Stomach (tissue), 9 donors: ENCODE data around the gene LRTM2. TPM values are rescaled to one million over a fixed set of nuclear protein-coding genes. Genes with fewer than 3 reads are reported as not detected.

Experiments
- DNase-seq, 2 donors: peaks; one replicate each; pipeline versions ENCODE4 v3.0.0 to v3.0.0-alpha.2; 2013 to 2019
- H3K27ac ChIP-seq, 5 donors: fragments of 200-600 bp in 4 of 5; sonication (generic) in 4 of 5; one replicate each; pipeline ENCODE4 v1.5.1; 2013 to 2019; ENCODE audit warnings: mild to moderate bottlenecking in 1 of 5, moderate library complexity in 1 of 5
- H3K27me3 ChIP-seq, 3 donors: fragments of 200-600 bp; sonication (generic); one replicate each; pipeline ENCODE4 v1.5.1; 2017 to 2019; ENCODE audit warnings: mixed run types in 1 of 3
- H3K36me3 ChIP-seq, 4 donors: fragments of 200-600 bp; sonication (generic); 1 replicate in 3 of 4; 2 replicates in 1 of 4; pipeline ENCODE4 v1.5.1; 2016 to 2019
- H3K4me1 ChIP-seq, 4 donors: fragments of 200-600 bp; sonication (generic); one replicate each; pipeline ENCODE4 v1.5.1; 2016 to 2019
- H3K4me3 ChIP-seq, 4 donors: fragments of 200-600 bp; sonication (generic) in 3 of 4; one replicate each; pipeline ENCODE4 v1.5.1; 2016 to 2019; ENCODE audit warnings: mild to moderate bottlenecking in 1 of 4
- H3K9me3 ChIP-seq, 4 donors: fragments of 200-600 bp; sonication (generic); one replicate each; pipeline ENCODE4 v1.5.1; 2016 to 2019
- EP300 ChIP-seq: sonication (generic); formaldehyde crosslinking; IDR thresholded peaks from one replicate; pipeline ENCODE4 v1.6.1; 2017; ENCODE audit warnings: antibody characterized with exemption
- POLR2A ChIP-seq, 4 donors: fragments of 450-650 bp; IDR thresholded peaks; one replicate each; pipeline ENCODE4 v1.6.1; 2016; ENCODE audit warnings: antibody characterized with exemption in 4 of 4, control low read depth in 2 of 4, mild to moderate bottlenecking in 1 of 4, moderate library complexity in 1 of 4
- POLR2AphosphoS5 ChIP-seq, 3 donors: sonication (generic); formaldehyde crosslinking; IDR thresholded peaks; one replicate each; pipeline ENCODE4 v1.6.1; 2016; ENCODE audit warnings: antibody characterized with exemption in 3 of 3
- WGBS, 5 donors: extraction: QIAGEN DNeasy Blood & Tissue Kit in 3 of 5; methylation state at CpG; one replicate each; pipeline versions ENCODE4 v1.1.5 to v1.1.7; 2013 to 2018; 5-methylcytosine and 5-hydroxymethylcytosine counted together
- intact Hi-C: fragments of 100-400 bp; cut with DNase I; formaldehyde crosslinking; loops from one replicate; pipeline ENCODE4 v1.15.1; 2023; ENCODE audit warnings: low total_unique reads
- polyA plus RNA-seq, 3 donors: library from polyadenylated mRNA; stranded (reverse); fragments of 200-250 nt; gene quantifications; one replicate each; pipeline ENCODE4 v1.2.3, GENCODE V29; 2013
- total RNA-seq, 5 donors: library from RNA; depleted of rRNA; stranded (reverse); fragments of >200 nt; gene quantifications; one replicate each; pipeline versions ENCODE4 v1.1.0 to v1.2.3, GENCODE V29; 2014 to 2016
- TF ChIP-seq, protein P1 (sequence below), 7 experiments: fragments of 450-650 bp in 4 of 7; fragments of 200-600 bp in 3 of 7; sonication (generic) in 3 of 7; IDR thresholded peaks; one replicate each; pipeline ENCODE4 v1.5.1; 2016 to 2019; ENCODE audit warnings: antibody characterized with exemption in 7 of 7, control low read depth in 2 of 7, mild to moderate bottlenecking in 1 of 7
- donor health status: healthy with polysubstance abuse.
- donor health status: Bipolar disorder and iron deficiency.
- donor health status: healthy.

Gene LRTM2
- total and polyA plus RNA-seq, 8 donors = 0.03 TPM; not detected in 7

DNA sequence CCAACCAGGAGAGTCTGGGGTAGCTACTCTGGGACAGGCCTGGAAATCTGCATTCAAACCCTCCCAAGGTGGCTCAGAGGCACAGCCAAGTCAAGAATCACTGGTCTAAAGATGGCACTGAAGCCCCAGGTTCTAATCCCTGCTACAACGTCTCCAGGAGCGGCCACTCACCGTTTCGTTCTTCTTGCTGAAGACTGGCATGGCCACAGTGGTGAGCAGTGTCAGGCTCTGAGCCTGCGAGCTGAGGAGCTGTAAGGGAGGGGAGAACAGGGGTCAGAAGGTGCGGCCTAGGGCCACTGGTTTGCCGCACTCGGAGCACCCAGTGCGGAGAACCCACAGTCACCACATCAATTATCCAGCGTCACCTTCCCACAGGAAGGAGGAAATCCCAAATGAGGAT is 59.3 kb downstream of the LRTM2 start:
- H3K27me3 ChIP-seq = peaks cover 0 to 20% (median 0%) of the 10 kb centered on the region in 3 donors
- no peak for DNase-seq
- H3K4me1 ChIP-seq = no peaks in the 10 kb centered on the region
- no peak overlapping the region for H3K4me3 ChIP-seq
- TF ChIP-seq EP300 (no peak), POLR2A (IDR thresholded peaks at IDR 0.05) (no peak), POLR2AphosphoS5 (IDR thresholded peaks at IDR 0.05) (no peak)
- TF ChIP-seq, protein P1, sequence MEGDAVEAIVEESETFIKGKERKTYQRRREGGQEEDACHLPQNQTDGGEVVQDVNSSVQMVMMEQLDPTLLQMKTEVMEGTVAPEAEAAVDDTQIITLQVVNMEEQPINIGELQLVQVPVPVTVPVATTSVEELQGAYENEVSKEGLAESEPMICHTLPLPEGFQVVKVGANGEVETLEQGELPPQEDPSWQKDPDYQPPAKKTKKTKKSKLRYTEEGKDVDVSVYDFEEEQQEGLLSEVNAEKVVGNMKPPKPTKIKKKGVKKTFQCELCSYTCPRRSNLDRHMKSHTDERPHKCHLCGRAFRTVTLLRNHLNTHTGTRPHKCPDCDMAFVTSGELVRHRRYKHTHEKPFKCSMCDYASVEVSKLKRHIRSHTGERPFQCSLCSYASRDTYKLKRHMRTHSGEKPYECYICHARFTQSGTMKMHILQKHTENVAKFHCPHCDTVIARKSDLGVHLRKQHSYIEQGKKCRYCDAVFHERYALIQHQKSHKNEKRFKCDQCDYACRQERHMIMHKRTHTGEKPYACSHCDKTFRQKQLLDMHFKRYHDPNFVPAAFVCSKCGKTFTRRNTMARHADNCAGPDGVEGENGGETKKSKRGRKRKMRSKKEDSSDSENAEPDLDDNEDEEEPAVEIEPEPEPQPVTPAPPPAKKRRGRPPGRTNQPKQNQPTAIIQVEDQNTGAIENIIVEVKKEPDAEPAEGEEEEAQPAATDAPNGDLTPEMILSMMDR (IDR thresholded peaks at IDR 0.05) = no peak
- H3K9me3 ChIP-seq = no peaks in the 10 kb centered on the region
- no peak overlapping the region for H3K27ac ChIP-seq
- no peaks in the 10 kb centered on the region for H3K36me3 ChIP-seq
- intact Hi-C loops = no loop called here
- 92 to 96% (median 93%) methylated on average over 10 of the region's 10 CpGs for WGBS, 5 donors

DNA sequence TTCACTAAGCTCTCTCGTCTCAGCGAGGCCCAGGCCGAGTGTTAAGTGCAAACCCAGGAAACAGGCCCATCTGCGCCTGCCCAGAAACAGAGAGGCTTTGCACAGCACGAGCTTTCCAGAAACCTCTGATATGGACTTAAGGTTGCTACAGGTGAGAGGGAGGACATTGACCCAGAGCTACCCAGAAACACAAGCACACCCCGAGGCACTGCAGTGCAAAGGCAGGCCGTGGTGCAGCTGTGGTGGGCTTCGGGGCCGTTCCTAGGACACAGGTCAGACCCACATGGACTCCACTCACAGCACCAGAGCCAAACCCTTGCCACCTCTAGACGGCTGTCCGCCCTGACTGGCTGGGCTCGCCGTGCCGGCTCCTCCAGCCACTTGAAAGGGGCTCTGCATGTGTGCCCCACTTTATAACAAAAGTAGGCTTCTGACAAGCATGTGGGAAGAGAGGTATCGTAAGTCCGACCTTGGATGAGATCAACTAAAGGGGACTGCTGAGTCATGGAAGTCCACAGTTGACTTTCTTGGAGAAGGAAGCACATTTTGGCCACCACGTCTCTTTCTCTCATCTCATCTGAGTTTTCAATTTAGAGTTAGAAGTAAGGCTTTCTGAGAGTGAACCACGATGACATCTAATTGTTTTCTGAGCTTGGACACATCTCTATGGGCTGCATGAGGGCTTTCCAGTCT is 59.9 kb downstream of the LRTM2 start:
- no peak for DNase-seq
- H3K4me1 ChIP-seq = peaks cover 0 to 1% (median 0%) of the 10 kb centered on the region in 4 donors

DNA sequence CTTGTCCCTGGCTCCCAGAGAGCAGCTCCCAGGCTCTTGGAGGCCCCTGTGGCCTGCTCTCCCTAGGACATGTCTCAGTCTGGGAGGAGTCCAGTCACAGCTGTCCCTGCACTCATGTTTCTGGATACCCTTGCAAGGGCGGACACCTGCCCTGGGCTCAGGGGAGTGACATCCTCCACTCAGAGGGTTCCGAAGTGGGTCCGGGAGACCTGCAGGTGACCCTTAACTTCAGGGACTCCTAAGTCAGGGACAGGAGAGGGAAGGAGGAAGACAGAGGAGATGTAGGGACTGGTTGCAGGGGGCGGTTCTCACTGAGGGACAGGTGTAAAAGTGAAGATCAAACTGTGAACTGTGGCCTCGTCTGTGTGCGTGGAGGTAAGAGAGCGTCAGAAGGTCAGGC is 60.5 kb downstream of the LRTM2 start:
- H3K27me3 ChIP-seq = peaks cover 0 to 13% (median 0%) of the 10 kb centered on the region in 3 donors
- 88 to 95% (median 94%) methylated on average over 7 of the region's 7 CpGs for WGBS, 5 donors
- no peak for DNase-seq
- intact Hi-C loops = no loop called here
- H3K36me3 ChIP-seq = no peaks in the 10 kb centered on the region
- TF ChIP-seq, protein P1 (IDR thresholded peaks at IDR 0.05) = no peak
- TF ChIP-seq POLR2A (IDR thresholded peaks at IDR 0.05) = no peak
- no peak for TF ChIP-seq POLR2AphosphoS5 (IDR thresholded peaks at IDR 0.05)
- TF ChIP-seq EP300 = no peak
- no peaks in the 10 kb centered on the region for H3K9me3 ChIP-seq
- H3K4me3 ChIP-seq = no peak overlapping the region
- H3K4me1 ChIP-seq = peaks cover 0 to 4% (median under 1%) of the 10 kb centered on the region in 4 donors
- H3K27ac ChIP-seq = no peak overlapping the region

More for the DNA sequence above, 59.9 kb downstream of the LRTM2 start:
- Histone ChIP-seq H3K9me3 (no peaks in the 10 kb centered on the region), H3K27me3 (peaks cover 0 to 19% (median 0%) of the 10 kb centered on the region in 3 donors), H3K36me3 (no peaks in the 10 kb centered on the region), H3K4me3 (no peak overlapping the region), H3K27ac (no peak overlapping the region)
- TF ChIP-seq POLR2A (IDR thresholded peaks at IDR 0.05) (no peak), EP300 (no peak), POLR2AphosphoS5 (IDR thresholded peaks at IDR 0.05) (no peak)
- TF ChIP-seq, protein P1 (IDR thresholded peaks at IDR 0.05) = no peak
- 82 to 87% (median 86%) methylated on average over 15 to 18 of the region's 18 CpGs for WGBS, 5 donors
- intact Hi-C loops = no loop called here

DNA sequence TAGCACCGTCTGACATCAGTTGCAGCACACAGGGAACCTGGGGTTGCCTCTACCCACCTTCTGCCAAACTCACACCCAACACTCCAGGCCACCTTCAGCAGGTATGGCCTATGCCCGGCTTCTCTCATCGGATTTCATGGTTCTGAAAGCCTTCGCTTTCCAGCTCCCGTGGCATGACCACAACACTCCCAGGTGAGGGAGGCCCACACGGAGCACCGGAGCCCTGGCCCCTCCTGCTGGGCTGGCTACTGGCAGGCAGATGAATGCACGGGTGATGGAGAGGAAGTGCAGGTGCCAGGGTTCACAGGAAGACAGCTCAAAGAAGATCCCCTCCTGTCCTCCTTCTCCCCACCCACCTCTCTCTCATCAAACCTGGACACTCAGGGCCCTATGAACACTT is 60.9 kb downstream of the LRTM2 start:
- H3K27me3 ChIP-seq = peaks cover 0 to 11% (median 0%) of the 10 kb centered on the region in 3 donors
- no peaks in the 10 kb centered on the region for H3K36me3 ChIP-seq
- no peaks in the 10 kb centered on the region for H3K9me3 ChIP-seq
- no peak overlapping the region for H3K4me3 ChIP-seq
- DNase-seq = no peak
- TF ChIP-seq, protein P1 (IDR thresholded peaks at IDR 0.05) = no peak
- TF ChIP-seq EP300 (no peak), POLR2A (IDR thresholded peaks at IDR 0.05) (no peak), POLR2AphosphoS5 (IDR thresholded peaks at IDR 0.05) (no peak)
- intact Hi-C loops = no loop called here
- 57 to 95% (median 83%) methylated on average over 8 of the region's 8 CpGs for WGBS, 5 donors
- H3K4me1 ChIP-seq = peaks cover 0 to 5% (median 4%) of the 10 kb centered on the region in 4 donors
- no peak overlapping the region for H3K27ac ChIP-seq
